ENCODE measurements around the gene SLC2A14.

DNA sequence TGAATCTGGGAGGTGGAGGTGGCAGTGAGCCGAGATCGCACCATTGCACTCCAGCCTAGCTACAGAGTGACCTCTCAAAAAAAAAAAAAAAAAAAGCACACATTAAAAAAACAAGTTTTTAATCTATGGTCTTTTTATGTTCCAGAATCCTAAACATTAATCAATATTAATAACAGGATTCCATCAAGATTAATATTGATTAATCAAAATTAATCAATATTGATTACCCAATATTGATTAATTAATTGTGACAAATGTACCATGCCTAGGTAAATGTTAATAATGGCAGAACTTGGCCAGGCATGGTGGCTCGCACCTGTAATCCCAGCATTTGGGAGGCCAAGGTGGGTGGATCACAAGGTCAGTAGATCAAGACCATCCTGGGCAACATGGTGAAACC lies 91.4 kb downstream of the SLC2A14 start:
- TF ChIP-seq, protein P1, sequence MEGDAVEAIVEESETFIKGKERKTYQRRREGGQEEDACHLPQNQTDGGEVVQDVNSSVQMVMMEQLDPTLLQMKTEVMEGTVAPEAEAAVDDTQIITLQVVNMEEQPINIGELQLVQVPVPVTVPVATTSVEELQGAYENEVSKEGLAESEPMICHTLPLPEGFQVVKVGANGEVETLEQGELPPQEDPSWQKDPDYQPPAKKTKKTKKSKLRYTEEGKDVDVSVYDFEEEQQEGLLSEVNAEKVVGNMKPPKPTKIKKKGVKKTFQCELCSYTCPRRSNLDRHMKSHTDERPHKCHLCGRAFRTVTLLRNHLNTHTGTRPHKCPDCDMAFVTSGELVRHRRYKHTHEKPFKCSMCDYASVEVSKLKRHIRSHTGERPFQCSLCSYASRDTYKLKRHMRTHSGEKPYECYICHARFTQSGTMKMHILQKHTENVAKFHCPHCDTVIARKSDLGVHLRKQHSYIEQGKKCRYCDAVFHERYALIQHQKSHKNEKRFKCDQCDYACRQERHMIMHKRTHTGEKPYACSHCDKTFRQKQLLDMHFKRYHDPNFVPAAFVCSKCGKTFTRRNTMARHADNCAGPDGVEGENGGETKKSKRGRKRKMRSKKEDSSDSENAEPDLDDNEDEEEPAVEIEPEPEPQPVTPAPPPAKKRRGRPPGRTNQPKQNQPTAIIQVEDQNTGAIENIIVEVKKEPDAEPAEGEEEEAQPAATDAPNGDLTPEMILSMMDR (IDR thresholded peaks at IDR 0.05; ENCODE audit: insufficient read depth, low read length, poor library complexity, severe bottlenecking) = no peak
- TF ChIP-seq EZH2phosphoT487 (conservative IDR thresholded peaks at IDR 0.05; ENCODE audit: low read length) = no peak
